Nephron (organoid): ENCODE measurements around the gene CDIP1.

Experiments
- H3K27ac Mint-ChIP-seq, 3 experiments: 2 replicates each; pipeline ENCODE4 v1.8.0; 2020; ENCODE audit warnings: mixed read lengths in 3 of 3, mild to moderate bottlenecking in 2 of 3, moderate library complexity in 1 of 3
- H3K27me3 Mint-ChIP-seq: 2 replicates; pipeline ENCODE4 v1.8.0; 2021; ENCODE audit warnings: low read depth, mild to moderate bottlenecking, moderate library complexity, mixed read lengths
- H3K36me3 Mint-ChIP-seq: 2 replicates; pipeline ENCODE4 v1.8.0; 2020; ENCODE audit warnings: low read depth, mixed read lengths
- H3K4me1 Mint-ChIP-seq: 2 replicates; pipeline ENCODE4 v1.8.0; 2020; ENCODE audit warnings: mixed read lengths
- H3K4me3 Mint-ChIP-seq, 3 experiments: 2 replicates each; pipeline ENCODE4 v1.8.0; 2020; ENCODE audit warnings: mild to moderate bottlenecking in 3 of 3, mixed read lengths in 3 of 3, moderate library complexity in 2 of 3
- H3K9me3 Mint-ChIP-seq: 2 replicates; pipeline ENCODE4 v1.8.0; 2020; ENCODE audit warnings: mixed read lengths
- CTCF ChIP-seq, 3 experiments: fragments of 200-600 bp; sonication (generic); IDR thresholded peaks; one replicate each; pipeline ENCODE4 v1.5.0; 2021; ENCODE audit warnings: antibody characterized with exemption in 3 of 3; ENCODE audit not compliant: unreplicated experiment in 3 of 3

The CDIP1 gene

GRCh38 chr16:4532238-4532637 is 6.3 kb downstream of the CDIP1 start:
- no peak for TF ChIP-seq CTCF (IDR thresholded peaks at IDR 0.05; ENCODE audit: unreplicated experiment in 3 of 3)
- Mint-ChIP-seq H3K4me3 (peak overlapping the region in 1 of 3 experiments; percentile 40), H3K4me1 (peaks cover 43% of the 10 kb centered on the region), H3K36me3 (peaks cover 25% of the 10 kb centered on the region), H3K27ac (no peak overlapping the region), H3K27me3 (no peaks in the 10 kb centered on the region), H3K9me3 (no peaks in the 10 kb centered on the region)

- H3K4me3 Mint-ChIP-seq, result peak overlapping the region in 1 of 3 experiments; percentile 40
- peaks cover 25% of the 10 kb centered on the region for H3K36me3 Mint-ChIP-seq
- H3K27ac Mint-ChIP-seq, result no peak overlapping the region
- H3K4me1 Mint-ChIP-seq, result peaks cover 39% of the 10 kb centered on the region
- no peaks in the 10 kb centered on the region for H3K9me3 Mint-ChIP-seq
- H3K27me3 Mint-ChIP-seq, result no peaks in the 10 kb centered on the region
- no peak for TF ChIP-seq CTCF (IDR thresholded peaks at IDR 0.05; ENCODE audit: unreplicated experiment in 3 of 3)
These were observed 6.8 kb downstream of the CDIP1 start for GRCh38 chr16:4531811-4532210.

- Mint-ChIP-seq H3K27ac (peak overlapping the region; percentile 52 to 83 (median 75)), H3K36me3 (peaks cover 17% of the 10 kb centered on the region), H3K4me3 (peak overlapping the region in 1 of 3 experiments; percentile 4), H3K4me1 (peaks cover 31% of the 10 kb centered on the region), H3K9me3 (no peaks in the 10 kb centered on the region), H3K27me3 (no peaks in the 10 kb centered on the region)
- TF ChIP-seq CTCF (IDR thresholded peaks at IDR 0.05; ENCODE audit: unreplicated experiment in 3 of 3), result no peak
These were observed 9.2 kb downstream of the CDIP1 start for GRCh38 chr16:4529085-4530060.

GRCh38 chr16:4525634-4526277 is 12.8 kb downstream of the CDIP1 start:
- H3K27me3 Mint-ChIP-seq, result peaks cover 4% of the 10 kb centered on the region
- H3K4me3 Mint-ChIP-seq, result no peak overlapping the region
- no peak overlapping the region for H3K27ac Mint-ChIP-seq
- no peaks in the 10 kb centered on the region for H3K9me3 Mint-ChIP-seq
- no peak for TF ChIP-seq CTCF (IDR thresholded peaks at IDR 0.05; ENCODE audit: unreplicated experiment in 3 of 3)
- peaks cover 7% of the 10 kb centered on the region for H3K36me3 Mint-ChIP-seq
- peaks cover 53% of the 10 kb centered on the region for H3K4me1 Mint-ChIP-seq

GRCh38 chr16:4525069-4525468 is 13.5 kb downstream of the CDIP1 start:
- Mint-ChIP-seq H3K9me3 (no peaks in the 10 kb centered on the region), H3K27me3 (peaks cover 4% of the 10 kb centered on the region), H3K4me1 (peaks cover 52% of the 10 kb centered on the region), H3K27ac (no peak overlapping the region), H3K4me3 (no peak overlapping the region), H3K36me3 (peaks cover 7% of the 10 kb centered on the region)
- no peak for TF ChIP-seq CTCF (IDR thresholded peaks at IDR 0.05; ENCODE audit: unreplicated experiment in 3 of 3)
